Neural cell (in vitro differentiated cells): Measurements from ENCODE around the gene FLYWCH1.

Experiments
- EZH2 ChIP-seq: fragments of 200-600, 300-800 bp; shearing (Covaris generic), sonication (generic); IDR thresholded peaks from 2 replicates; pipeline ENCODE4 v1.6.1; 2014; ENCODE audit warnings: antibody characterized with exemption, low read length, borderline replicate concordance, mild to moderate bottlenecking; ENCODE audit not compliant: insufficient read depth, poor library complexity, severe bottlenecking
- POLR2AphosphoS5 ChIP-seq: IDR thresholded peaks from 2 replicates; pipeline ENCODE4 v1.6.1; 2012
- TAF1 ChIP-seq: IDR thresholded peaks from 2 replicates; pipeline ENCODE4 v1.6.1; 2012; ENCODE audit warnings: low read depth
- TF ChIP-seq, protein P1 (sequence below): fragments of 450-650 bp; IDR thresholded peaks from 2 replicates; pipeline ENCODE4 v1.5.1; 2014; ENCODE audit warnings: antibody characterized with exemption, mild to moderate bottlenecking, moderate library complexity; ENCODE audit not compliant: poor library complexity, severe bottlenecking
- TF ChIP-seq, protein P2 (sequence below): IDR thresholded peaks from 2 replicates; pipeline ENCODE4 v1.6.1; 2012; ENCODE audit warnings: borderline replicate concordance

DNA sequence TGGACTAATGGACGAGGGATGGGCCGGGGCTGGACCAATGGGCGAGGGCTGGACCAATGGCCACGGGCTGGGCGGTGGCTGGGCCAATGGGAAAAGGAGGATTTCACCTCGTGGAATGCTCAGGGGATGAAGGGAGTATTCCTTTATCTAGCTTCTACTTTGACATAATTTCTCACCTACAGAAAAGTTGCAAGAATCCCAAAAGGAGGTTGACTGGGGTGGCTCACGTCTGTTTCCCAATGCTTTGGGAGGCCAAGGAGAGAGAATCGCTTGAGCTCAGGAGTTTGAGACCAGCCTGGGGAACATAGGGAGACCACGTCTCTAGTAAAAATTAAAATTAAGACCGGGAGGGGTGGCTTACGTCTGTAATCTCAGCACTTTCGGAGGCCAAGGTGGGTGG lies 5.7 kb upstream of the FLYWCH1 start:
- TF ChIP-seq, protein P1, sequence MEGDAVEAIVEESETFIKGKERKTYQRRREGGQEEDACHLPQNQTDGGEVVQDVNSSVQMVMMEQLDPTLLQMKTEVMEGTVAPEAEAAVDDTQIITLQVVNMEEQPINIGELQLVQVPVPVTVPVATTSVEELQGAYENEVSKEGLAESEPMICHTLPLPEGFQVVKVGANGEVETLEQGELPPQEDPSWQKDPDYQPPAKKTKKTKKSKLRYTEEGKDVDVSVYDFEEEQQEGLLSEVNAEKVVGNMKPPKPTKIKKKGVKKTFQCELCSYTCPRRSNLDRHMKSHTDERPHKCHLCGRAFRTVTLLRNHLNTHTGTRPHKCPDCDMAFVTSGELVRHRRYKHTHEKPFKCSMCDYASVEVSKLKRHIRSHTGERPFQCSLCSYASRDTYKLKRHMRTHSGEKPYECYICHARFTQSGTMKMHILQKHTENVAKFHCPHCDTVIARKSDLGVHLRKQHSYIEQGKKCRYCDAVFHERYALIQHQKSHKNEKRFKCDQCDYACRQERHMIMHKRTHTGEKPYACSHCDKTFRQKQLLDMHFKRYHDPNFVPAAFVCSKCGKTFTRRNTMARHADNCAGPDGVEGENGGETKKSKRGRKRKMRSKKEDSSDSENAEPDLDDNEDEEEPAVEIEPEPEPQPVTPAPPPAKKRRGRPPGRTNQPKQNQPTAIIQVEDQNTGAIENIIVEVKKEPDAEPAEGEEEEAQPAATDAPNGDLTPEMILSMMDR, result no peak
- TF ChIP-seq POLR2AphosphoS5, result no peak
- TF ChIP-seq, protein P2, sequence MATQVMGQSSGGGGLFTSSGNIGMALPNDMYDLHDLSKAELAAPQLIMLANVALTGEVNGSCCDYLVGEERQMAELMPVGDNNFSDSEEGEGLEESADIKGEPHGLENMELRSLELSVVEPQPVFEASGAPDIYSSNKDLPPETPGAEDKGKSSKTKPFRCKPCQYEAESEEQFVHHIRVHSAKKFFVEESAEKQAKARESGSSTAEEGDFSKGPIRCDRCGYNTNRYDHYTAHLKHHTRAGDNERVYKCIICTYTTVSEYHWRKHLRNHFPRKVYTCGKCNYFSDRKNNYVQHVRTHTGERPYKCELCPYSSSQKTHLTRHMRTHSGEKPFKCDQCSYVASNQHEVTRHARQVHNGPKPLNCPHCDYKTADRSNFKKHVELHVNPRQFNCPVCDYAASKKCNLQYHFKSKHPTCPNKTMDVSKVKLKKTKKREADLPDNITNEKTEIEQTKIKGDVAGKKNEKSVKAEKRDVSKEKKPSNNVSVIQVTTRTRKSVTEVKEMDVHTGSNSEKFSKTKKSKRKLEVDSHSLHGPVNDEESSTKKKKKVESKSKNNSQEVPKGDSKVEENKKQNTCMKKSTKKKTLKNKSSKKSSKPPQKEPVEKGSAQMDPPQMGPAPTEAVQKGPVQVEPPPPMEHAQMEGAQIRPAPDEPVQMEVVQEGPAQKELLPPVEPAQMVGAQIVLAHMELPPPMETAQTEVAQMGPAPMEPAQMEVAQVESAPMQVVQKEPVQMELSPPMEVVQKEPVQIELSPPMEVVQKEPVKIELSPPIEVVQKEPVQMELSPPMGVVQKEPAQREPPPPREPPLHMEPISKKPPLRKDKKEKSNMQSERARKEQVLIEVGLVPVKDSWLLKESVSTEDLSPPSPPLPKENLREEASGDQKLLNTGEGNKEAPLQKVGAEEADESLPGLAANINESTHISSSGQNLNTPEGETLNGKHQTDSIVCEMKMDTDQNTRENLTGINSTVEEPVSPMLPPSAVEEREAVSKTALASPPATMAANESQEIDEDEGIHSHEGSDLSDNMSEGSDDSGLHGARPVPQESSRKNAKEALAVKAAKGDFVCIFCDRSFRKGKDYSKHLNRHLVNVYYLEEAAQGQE, result no peak
- no peak for TF ChIP-seq EZH2
- TF ChIP-seq TAF1, result no peak
